Mononuclear cell (primary cell): ENCODE results near the gene RPP25. TPM values are rescaled to one million over a fixed set of nuclear protein-coding genes. Genes with fewer than 3 reads are reported as not detected.
A peak's percentile ranks its signal among the peaks of the same experiment; 100 is the strongest.

Experiments
- H3K27me3 ChIP-seq: 2 replicates; pipeline ENCODE4 v1.6.0; 2011; ENCODE audit warnings: low read length, control low read depth; ENCODE audit not compliant: insufficient read depth
- H3K4me1 ChIP-seq: 2 replicates; pipeline ENCODE4 v1.5.1; 2011; ENCODE audit warnings: mild to moderate bottlenecking, low read length, control low read depth; ENCODE audit not compliant: insufficient read depth
- H3K4me3 ChIP-seq: 2 replicates; pipeline ENCODE4 v1.5.1; 2011; ENCODE audit warnings: mild to moderate bottlenecking, low read length, moderate library complexity
- H3K9me3 ChIP-seq: 2 replicates; pipeline ENCODE4 v1.5.1; 2011; ENCODE audit warnings: low read depth, mild to moderate bottlenecking, control low read depth, low read length
- total RNA-seq: library from RNA; depleted of rRNA; stranded (reverse); fragments of >200 nt; gene quantifications from one replicate; pipeline ENCODE4 v1.2.3, GENCODE V29; 2012

Gene RPP25
- total RNA-seq, 1 donor = 0.31 TPM

DNA sequence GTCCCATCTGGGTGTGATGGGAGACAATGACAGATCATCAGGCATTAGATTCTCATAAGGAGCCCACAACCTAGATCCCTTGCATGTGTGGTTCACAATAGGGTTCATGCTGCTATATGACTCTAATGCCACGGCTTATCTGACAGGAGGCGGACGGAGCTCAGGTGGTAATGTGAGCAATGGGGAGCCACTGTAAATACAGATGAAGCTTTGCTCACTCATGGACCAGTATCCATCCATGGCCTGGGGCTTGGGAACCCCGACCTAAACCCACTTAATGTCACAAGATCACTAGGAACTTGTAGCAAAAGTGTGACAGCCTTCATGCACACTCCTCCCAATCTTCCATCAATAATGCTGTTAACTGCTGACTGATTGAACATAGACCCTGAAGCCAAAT lies 47.9 kb downstream of the RPP25 start:
- H3K4me1 ChIP-seq = peaks cover 21% of the 10 kb centered on the region
- H3K9me3 ChIP-seq = no peaks in the 10 kb centered on the region
- H3K27me3 ChIP-seq = no peaks in the 10 kb centered on the region
- H3K4me3 ChIP-seq = no peak overlapping the region

DNA sequence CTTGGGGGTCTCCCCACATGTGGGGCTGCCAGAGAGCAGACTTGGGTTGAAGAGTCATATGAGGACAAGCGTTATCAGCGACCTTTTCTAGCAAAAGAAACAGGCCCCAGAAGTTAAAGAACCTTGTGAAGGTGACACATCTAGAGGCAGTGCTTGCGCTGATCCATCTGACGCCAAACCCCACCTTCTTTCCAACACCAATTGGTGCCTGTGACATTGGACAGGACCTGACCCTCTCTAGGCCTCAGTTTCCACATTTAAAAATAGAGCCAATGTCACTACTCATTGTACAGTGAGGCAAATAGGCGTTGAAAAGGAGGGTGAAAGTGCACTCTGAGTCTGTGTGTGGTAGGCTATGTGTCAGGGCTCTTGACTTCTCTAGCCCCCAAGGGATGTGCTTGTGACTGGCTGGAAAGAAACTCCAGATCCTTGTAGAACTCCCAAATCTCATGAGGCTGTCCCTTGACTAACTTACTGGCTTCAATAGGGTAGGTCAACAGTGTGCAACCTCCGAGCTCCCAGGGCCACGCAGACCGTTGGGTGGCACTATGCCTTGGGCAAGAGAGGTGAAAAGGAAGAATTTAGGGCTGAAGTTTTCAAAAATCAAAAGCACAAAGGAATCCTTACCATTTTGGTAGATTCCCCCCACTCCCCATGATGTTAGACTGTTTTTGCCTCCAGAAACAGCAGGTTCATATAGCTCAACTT lies 49.3 kb downstream of the RPP25 start:
- H3K27me3 ChIP-seq = no peaks in the 10 kb centered on the region

DNA sequence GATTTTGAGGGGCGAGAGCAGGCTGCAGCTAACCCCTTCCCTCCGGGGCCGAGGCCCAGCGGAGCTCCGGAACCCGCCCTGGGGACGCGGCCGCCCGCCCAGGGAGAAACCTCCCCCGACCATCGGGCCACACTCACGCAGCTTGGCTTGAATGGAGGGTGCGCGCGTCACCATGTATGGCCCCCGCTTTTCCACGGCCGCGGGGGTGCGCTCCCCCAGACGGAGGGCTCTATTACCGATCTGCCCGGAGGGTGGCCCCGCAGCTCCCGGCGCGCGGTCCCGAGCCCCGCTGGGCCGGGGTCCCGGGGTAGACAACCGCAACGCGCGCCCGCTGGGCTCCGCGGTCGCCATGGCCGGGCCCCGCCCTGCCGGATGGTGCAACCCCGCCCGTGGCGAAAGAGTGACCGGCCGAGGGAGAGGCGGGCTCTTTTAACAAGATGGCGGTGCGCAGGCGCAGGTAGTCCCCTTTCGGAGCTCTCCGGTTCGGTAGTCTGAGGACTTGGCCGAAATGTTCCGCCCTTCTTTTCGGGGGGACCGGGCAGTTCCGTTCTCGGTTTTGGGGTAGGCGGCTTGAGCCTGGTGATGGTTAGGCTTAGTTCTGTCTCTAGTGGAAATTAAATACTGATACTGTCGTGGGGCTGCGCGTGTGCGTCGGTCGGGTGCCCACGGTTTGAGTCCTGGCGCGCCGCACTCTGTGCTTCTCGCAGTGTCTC lies 50.0 kb downstream of the RPP25 start, which contains the start of gene FAM219B:
Gene FAM219B, minus strand, starts transcription at position 402 of the 713 bp plus-strand sequence. Its CDS starts 51 bp downstream, at position 351.
- no peaks in the 10 kb centered on the region for H3K9me3 ChIP-seq
- no peaks in the 10 kb centered on the region for H3K27me3 ChIP-seq
- peak within 1 kb of the TSS; percentile 82 for H3K4me3 ChIP-seq
- H3K4me1 ChIP-seq = peaks cover 31% of the 10 kb centered on the region

More for the DNA sequence above, 49.3 kb downstream of the RPP25 start:
- Histone ChIP-seq H3K4me3 (peak overlapping the region; percentile 82), H3K4me1 (peaks cover 27% of the 10 kb centered on the region), H3K9me3 (no peaks in the 10 kb centered on the region)

DNA sequence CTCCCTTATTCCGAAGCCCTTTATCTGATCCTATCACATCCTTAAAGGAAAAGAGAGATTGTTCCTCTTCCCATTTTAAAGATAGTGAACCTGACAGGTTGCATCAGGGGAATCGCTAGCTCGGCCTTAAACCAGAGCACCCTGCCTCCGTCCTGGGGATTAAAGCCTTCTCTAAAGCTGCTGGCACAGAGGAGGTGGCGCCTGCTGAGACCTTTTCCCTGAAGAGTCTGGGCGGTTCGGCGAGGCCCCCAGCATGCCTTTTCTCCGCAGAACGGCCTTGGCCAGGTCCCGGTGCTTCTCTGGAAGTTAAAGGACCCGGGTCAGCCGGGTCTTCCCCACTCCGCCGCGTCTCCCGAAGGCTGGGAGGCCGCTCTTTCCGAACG lies 50.5 kb downstream of the RPP25 start:
- H3K9me3 ChIP-seq = no peaks in the 10 kb centered on the region
- peak overlapping the region; percentile 82 for H3K4me3 ChIP-seq
- H3K27me3 ChIP-seq = no peaks in the 10 kb centered on the region
- H3K4me1 ChIP-seq = peaks cover 36% of the 10 kb centered on the region

Other genes starting within 250 kb of the RPP25 start
- not detected for gene CYP1A1, start 231.2 kb downstream of the RPP25 start, total RNA-seq
- not detected for gene CYP1A2, start 207.9 kb downstream of the RPP25 start, total RNA-seq
- gene CSK, start 174.7 kb downstream of the RPP25 start, total RNA-seq = 84.8 TPM
- 0.21 TPM for gene LMAN1L, start 143.9 kb downstream of the RPP25 start, total RNA-seq
- gene CPLX3, start 130.1 kb downstream of the RPP25 start, total RNA-seq = not detected
- 25.6 TPM for gene ULK3, start 113.6 kb downstream of the RPP25 start, total RNA-seq
- gene SCAMP2, start 83.4 kb downstream of the RPP25 start, total RNA-seq = 31.3 TPM
- gene MPI, start 66.7 kb downstream of the RPP25 start, total RNA-seq = 26.0 TPM
- 11.4 TPM for gene FAM219B, start 49.9 kb downstream of the RPP25 start, total RNA-seq
- 39.1 TPM for gene COX5A, start 18.7 kb downstream of the RPP25 start, total RNA-seq
- gene SCAMP5, start 38.8 kb upstream of the RPP25 start, total RNA-seq = 2.2 TPM
- gene PPCDC, start 66.8 kb upstream of the RPP25 start, total RNA-seq = 17.4 TPM
- 54.0 TPM for gene C15orf39, start 245.1 kb upstream of the RPP25 start, total RNA-seq